Endometrium (tissue), 2 donors: ENCODE data around the gene MAP2.

ENCODE experiments used
- FAIRE-seq: peaks from 2 replicates; lab custom pipeline; 2012; peaks lifted over from hg19 to GRCh38; lab: Jason Lieb, UNC
- donor health status: control.
- donor health status: control.

MAP2 gene

DNA sequence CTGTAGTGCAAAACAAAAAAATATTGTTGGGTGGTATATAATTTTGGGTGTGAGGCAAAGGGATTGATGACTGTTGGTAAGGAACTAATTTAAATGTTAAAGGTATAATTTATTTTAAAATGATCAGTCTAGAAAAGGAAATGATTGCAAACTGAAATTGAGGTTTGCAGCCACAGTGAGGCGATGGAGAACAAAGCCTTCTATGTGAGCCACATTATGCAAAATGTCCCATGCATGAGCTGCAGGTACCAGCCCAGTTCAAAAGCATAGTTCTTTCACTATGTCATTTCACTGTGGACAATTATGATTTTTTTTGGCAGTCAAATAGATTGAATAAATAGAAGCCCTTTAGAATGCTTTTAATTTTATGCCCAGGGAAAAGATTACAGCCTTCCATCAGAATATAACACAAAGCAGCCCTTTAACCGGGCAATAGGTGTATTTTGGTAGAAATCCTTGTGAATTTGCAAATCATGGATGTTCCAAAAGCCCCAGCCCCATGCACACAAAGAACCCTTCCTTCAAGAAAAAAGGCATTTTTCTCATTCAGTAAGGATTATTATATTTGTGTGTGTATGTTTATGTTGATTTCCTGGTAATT is 1.7 kb downstream of the MAP2 start:
- FAIRE-seq: peak; percentile 46

DNA sequence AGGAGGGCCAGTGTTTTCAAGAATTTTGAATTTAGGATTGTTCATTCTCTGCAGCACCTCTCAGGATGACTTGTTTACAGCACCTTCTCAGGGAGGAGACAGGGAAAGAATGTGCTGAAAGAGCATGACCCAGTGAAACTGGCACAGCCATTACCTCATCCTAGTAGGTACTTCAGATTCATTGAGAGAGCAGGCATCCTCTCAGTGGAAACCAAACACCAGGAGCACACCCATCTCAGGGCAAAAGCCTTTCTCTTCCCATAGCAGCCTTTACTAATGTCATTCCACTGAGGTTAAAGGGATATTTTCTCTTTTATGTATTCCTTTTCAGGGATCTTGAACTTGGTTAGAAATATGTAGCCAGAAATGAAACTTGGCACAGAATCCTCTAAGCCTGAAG is 2.6 kb downstream of the MAP2 start:
- no peak for FAIRE-seq

DNA sequence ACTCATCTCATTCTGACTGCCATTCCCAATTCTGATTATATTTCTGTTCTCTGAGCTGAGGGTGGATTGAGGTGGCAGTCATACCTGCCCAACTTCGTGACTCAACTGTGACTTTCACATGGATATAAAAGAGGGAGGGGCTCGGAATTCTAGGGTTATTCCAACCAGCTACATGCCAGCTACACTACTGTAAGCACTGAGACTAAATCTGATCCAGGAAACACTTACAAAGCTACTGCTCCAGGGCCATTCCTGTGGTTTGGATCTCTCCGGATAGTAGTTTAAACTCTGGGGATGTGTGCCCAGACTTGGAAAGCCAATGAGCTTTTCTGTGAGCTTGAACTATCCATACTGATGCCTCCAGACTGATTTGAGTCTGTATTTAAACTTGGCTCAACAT is 7.9 kb downstream of the MAP2 start:
- FAIRE-seq: no peak

DNA sequence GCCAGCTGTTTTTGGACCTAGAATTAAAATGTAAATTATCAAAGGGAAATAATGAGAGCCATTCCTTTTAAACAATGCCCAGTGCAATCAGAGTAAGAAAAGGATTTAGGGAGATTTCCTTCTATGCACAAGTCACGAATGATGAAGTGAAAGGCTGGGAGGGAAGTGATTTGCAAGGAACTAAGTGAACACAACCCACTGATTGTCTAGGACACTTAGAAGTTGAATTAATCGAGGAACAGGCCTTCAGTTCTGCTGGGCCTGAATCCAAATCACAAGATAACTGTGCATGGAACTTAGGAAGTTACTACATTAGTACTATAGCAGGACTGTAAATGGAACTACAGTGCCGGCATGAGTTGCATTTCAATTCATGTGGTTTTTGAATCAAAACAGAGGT is 17.7 kb downstream of the MAP2 start:
- no peak for FAIRE-seq

DNA sequence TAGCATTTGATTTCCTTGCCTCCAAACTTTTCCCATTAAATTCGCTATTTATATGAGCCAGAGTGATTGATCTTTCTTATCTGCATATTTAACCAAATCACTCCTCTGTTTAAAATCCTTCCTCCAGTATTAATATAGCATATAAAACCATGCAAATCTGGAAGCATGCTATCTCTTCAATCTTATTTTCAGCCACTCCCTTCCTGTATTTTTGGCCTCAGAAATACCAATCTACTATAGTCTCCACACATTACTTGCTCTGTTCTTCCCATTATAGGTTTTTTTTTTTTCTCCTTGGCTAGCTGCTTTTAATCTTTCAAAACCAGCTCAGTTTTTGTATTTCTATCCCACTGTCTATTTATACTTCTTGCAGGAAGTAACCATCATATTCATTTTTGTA is 19.1 kb downstream of the MAP2 start:
- no peak for FAIRE-seq

DNA sequence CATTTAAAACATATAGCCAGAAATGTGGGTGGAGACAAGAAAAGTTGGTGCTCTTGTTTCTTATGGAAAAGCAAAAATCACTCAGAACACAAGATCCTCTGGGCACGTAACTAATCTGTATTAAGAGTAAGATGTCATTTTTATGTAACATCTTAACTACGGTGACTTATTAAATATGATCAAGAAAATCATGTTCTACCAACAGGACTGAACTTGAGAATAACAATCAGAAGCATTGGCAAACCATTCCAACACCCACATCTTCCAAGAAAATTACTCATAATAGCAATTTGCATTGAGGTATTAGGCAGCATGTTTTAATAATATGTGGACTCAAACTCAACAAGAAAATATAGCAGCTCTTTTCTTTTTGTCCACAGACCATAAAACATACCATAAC is 21.6 kb downstream of the MAP2 start:
- no peak for FAIRE-seq

DNA sequence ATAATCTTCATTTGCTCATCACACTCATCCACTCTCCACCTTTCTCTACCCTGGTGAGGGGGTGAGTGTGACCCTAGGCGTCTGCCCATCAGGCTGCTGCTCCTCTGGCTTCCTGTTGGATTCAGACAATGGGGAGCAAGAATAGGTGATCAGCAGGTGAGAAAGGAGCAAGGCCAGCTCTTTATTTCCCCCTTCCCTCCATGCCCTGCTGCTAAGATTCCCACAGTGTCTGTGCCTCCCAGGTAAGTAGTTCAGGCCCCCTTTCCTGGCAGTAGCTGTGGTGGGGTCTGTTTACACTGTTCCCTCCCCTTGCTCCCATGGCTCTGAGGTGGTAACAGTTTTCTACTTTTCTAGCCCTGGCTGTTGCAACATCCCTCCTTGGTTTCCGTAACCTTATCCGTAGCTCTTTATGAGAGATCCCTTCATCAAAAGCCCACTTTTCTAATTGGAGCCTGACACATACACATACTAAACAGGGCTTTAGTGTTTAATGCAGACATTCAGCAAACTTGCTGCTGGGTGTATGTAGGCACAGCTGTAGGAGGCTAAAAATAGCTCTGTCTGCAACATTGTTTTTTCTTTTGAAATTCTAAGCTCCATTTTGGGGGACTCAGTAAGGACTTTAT is 27.5 kb downstream of the MAP2 start:
- FAIRE-seq: no peak

DNA sequence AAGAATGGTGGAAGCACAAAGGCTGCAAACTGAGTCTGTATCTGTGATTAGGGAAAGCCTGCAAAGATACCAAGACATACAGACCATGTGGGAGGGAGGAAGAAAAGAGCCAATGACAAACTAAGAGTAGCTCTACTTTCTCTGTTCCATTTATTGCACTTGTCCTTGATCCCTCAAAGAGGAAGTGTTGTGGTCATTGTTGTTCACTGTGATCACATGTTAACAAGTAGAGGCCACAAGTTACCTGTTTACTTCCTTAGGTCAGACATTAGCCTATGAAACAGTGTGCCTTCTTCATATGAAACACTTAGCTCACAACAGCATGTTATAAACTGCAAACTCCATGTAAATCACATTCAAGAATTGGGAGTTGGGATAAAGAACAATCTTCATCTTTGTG is 32.6 kb downstream of the MAP2 start:
- FAIRE-seq: no peak

DNA sequence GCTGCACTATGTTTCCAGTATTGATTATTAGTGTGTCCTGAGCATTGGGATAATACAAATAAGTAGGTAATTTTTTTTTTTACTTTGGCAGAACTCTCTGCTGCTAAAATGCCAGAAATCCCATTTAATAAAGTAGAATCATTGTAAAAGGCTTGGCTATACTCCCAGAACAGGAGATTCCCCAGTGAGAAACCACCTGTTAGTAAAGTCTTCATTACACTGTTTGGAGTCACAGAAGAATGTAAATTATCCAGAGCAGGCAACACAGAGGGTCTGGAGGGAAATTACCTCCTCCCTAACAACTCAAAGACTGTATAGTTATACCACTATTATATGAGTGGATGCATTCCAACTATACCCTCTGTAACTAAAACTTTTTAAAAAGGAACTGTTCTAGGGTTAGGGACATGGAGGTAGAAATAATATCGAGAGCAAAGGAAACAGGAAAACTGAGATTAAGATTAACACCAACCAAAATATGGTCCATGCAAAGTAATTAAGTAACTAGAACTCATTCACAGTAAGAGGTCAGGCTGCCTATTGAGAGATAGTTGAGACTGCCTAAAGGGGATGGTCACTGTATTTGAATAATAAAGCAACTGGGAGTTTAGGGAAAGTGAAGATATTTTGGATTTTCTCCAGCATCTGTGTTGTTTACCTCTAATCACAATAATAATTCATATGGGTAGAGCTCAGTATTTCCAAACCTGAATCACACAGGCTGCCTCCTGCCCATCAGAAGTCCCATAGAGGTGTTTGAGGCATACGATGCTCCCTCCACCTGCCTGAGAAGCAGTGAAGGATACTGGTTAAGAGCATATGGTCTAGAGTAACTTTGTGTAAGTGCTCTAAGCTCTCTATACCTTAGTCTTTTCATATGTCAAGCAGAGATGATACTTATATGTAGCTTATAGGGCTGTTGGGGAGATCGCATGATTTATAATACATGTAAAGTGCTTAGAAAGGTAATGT is 34.4 kb downstream of the MAP2 start:
- FAIRE-seq: no peak

DNA sequence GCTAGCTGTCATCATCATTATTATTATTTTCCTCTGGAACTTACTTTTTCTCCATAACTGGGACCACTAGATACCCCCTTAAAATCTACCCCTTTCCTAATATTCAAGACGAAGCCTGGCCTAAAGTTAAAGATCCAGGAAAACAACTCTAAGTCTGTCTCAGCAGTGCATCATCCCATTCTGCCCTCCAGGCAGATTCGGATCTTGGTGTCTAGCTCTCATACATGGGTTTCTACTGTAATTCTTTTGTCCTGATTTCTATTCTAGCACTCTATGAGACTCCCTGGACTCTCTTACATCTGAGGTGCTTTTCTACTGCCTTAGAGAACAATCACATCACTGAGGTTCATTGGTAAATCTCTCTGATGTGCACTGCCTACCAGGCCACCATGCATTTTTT is 35.5 kb downstream of the MAP2 start:
- FAIRE-seq: no peak

DNA sequence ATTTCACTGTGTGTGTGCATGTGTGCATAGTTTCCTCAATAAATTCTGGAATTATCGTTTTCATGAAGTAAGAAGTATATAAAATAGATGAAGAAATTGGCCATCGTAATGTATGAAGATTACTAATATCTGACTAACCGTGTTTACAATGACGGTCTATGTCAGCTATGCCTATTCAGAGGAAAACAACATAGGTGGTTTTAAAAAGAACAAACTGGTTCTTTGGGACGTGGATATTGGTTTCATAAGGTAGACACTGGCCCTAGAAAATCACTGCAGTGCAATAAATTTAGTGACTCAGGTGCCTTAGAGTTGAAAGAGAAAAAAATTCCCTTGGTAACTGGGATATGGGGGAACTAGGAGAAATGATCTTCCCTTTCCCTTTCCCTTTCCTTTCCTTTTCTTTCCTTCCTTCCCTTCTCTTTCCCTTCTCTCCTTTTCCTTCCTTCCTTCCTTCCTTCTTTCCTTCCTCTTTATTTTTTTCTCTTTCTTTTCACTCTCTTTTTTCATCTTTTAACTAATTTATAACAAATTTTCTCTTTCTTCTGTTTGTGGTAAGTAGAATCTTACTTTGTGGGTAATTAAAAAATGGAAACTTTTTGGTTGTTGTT is 36.4 kb downstream of the MAP2 start:
- no peak for FAIRE-seq

DNA sequence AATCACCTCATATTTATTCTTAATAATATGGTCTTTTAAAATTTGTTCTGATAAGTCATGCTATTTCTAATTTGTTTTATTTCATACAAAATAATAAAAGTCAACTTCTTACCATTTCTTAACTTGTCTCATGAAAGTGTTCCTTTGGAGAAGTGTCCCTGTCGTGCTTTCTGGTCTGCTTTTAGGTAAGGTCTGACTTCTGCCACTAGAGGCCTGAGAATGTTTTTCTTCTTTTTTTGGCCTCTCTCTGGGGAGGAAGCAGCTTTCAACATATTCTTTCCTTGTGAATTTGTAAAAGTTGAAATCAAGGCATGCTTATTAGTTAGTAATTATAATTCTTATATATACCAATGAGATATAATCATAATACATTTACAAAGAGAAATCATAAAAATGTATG is 39.4 kb downstream of the MAP2 start:
- no peak for FAIRE-seq

DNA sequence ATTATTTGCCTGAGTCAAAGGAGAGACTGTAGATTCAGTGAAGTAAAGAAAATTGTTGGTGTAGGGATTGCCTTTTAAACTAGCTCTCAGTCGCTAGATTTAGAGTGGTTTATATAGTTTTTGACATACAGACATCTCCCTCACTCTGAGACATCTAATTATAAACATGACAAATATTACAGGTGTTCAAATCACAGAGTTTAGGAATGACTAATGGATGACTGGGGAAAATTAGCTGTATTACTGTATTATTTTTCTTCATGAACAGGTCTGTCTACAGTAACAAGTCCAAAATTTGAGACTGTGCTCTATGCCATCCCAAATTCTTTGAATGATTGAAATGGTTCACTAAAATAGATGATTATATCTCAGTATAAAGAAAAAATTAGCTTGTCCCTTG is 40.0 kb downstream of the MAP2 start:
- no peak for FAIRE-seq

DNA sequence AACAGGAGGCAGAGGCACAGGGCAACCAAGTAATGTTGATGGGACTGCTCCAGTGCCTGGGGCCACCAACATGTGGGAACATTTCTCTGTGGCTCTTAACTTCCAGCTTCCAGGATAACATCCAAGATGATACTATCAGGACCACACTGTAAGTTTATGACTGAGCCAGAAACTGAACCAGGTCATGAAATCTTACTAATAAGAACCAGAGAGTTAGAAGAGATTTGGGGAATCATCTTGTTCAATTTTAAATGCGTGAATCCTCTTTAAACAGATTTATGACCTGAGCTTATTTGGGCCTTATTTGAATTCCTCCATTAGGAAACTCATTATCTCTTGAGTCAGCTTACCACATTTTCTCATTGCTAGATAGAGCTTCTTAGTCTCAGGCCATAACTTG is 45.0 kb downstream of the MAP2 start:
- FAIRE-seq: no peak

DNA sequence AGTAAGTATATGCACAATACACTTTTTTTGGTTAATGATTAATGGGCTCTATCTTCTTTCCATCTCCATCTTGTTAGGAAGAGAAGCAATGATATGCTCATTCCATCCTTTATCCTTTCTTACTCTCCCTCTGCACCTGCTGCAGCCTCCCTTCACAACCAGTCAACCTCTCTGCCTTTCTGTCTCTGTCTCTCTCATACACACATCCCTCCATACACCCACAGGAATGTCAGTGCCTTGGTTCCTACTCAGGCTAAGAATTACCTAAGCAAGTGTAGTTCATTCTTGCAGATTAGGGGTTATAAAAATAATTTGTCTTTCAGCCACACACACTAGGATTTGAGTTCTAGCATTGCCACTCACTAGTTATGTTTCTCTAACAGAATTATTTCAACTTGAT is 45.6 kb downstream of the MAP2 start:
- no peak for FAIRE-seq

DNA sequence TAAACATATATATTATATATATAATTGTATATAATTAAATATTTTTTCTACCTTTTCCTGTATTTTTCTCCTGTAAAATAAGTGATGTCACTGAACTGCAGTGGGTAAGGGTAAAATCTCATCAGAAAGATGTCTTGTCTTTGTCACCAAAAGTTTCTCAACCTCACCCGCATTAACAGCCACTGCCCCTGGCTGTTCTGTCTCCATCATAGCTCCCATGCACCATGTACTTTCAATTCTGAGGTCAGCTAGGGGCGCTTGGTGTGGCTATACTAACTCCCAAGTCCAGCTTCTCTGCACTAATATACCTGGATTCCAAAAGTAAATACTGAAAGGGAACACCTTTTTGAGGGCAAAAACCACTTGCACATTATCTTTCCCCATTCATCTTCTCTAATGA is 46.6 kb downstream of the MAP2 start:
- no peak for FAIRE-seq

DNA sequence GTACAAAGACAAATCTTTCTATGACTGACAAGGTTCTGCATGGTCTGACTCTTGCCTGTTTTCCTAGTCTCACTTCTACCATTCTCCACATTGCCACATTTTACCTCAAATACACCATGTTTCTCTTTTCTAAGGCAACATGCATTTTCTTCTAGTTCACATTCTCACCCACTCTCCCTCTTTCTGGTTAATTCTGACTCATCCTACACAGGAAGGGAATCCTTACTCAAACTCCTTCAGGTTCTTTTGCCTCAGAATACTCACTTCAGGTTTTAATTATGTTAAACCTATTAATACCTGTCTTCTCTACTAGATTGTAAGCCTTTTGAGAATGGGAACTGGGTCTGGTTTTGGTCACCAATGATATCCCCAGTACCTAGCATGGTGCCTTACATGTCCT is 47.2 kb downstream of the MAP2 start:
- FAIRE-seq: no peak

DNA sequence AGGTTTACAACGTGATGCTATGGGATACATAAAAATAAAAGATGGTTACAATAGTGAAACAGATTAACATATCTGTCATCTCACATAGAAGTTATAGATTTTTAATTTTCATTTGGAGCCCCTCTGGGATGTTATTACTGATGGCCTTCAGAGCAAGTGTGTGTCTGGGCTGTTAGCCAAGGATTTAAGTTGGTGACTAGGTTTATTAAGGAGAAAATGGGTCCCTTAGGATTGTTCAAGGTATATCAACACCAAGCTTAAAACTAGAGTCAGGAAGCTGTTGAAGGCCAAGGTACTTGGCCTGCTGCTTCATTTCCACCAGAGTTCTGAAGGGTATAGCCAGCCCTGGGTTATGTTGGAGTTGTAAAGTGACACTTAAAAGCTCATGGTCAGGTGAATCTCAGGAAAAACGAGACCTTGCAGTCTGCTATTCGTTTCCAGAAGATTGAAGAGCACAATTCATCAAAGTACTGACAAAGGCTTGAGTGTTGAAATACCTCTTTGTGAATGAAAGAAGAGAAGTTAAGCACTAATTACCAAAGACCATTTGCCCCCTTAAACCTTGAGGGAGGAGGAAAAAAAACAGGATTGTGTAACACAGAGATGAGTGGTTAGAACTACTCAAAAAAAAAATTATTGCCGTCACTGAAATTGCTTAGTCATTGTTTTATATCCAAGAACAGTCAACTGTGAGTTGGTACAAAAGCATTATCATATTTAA is 48.4 kb downstream of the MAP2 start:
- no peak for FAIRE-seq

DNA sequence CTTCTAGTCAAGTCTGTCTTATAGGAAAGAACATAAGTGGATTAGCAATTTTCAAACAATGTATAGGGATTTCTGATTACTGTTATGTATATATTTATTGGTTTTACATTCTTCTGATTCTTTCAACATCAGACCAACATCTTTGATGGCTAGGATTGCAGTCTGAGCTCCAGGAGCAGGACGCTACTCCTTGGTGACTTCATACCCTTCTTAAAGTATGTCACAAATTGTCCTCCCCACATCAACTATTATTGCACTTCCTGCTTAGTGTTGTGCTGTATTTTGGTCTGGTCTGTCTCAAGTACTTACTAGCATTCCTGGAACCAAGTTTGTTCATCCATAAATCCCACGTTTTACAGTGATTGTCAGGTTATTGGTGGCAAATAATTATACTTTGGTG is 49.0 kb downstream of the MAP2 start:
- FAIRE-seq: no peak

DNA sequence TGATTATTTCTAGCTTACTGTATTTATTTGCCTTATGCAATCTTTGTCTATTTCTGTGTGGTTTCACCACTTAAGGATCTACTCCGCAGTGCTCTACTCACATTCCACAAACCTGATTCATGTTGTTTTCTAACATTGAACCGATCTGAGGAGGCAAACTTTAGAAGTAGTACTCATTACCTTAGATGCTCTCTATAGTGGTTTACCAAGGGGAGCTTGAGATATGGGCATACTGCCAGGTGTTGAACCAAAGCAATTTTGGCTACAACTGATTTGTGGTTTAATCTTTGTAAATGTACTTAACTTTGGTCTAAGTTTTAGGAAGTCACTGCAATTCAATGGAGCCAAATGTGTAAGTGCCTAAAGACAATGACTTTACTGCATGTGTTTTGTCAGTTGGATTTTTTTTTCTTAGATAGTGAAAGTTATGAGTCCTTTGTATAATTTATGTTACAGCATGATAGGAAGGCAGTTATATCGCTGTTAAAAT is 50.1 kb downstream of the MAP2 start:
- FAIRE-seq: no peak

DNA sequence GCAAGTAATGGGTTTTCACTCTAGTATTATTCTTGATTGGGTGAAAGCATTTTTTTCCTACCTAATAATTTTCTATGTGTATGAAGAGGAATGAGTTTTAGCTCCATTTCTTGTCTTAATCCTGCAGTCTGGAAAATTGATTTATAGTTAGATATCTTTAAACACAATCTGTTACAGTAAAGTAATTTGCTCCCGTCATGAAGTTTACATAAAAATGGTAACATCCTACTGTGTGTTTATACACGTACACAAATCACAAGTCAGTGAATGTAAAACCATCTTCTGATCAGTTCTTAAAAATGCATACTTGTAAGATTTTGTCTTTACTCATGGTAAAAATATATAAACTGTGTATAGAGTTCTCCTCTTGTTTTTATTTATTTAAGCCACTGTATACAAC is 51.1 kb downstream of the MAP2 start:
- no peak for FAIRE-seq
